IPS-11a (cell line): ENCODE measurements around the gene TAAR9.

ENCODE experiments used
- H3K4me3 ChIP-seq: one replicate; pipeline ENCODE4 v1.5.1; 2013; ENCODE audit warnings: low read depth, low read length, control low read depth

The TAAR9 gene

GRCh38 chr6:132584698-132585097 lies 46.6 kb downstream of the TAAR9 start:
- H3K4me3 ChIP-seq, result no peak overlapping the region

GRCh38 chr6:132587424-132587823 lies 49.3 kb downstream of the TAAR9 start:
- H3K4me3 ChIP-seq, result no peak overlapping the region
